H1 (cell line): ENCODE results near the gene C11orf54. TPM values are rescaled to one million over a fixed set of nuclear protein-coding genes. Genes with fewer than 3 reads are reported as not detected.
A peak's percentile ranks its signal among the peaks of the same experiment; 100 is the strongest.

Experiments
- CTCF ChIA-PET: fragments of 300-600 bp; sonication (Branson Sonifier 250); formaldehyde crosslinking; loops from one replicate; lab custom pipeline; 2021; ENCODE audit not compliant: partially characterized antibody; lab: Charles Lee
- POLR2A ChIA-PET: fragments of 300-600 bp; sonication (Branson Sonifier 250); formaldehyde crosslinking; loops from one replicate; lab custom pipeline; 2021; ENCODE audit warnings: inconsistent platforms; ENCODE audit not compliant: partially characterized antibody; lab: Charles Lee
- DNase-seq, 2 experiments: peaks; one replicate each; pipeline versions ENCODE4 v3.0.0 to v3.0.0-alpha.2; 2010 to 2022; ENCODE audit warnings: low spot score in 2 of 2, low read depth in 1 of 2, mixed read lengths in 1 of 2
- FAIRE-seq: peaks from 2 replicates; lab custom pipeline; 2011; peaks lifted over from hg19 to GRCh38; lab: Jason Lieb, UNC
- H2AFZ ChIP-seq: 2 replicates; pipeline ENCODE4 v1.8.1; 2012; ENCODE audit warnings: low read length, inconsistent platforms
- H2AK5ac ChIP-seq: 2 replicates; pipeline ENCODE4 v1.6.1; 2013; ENCODE audit warnings: low read depth, low read length
- H2BK120ac ChIP-seq: replicated peaks from 2 replicates; pipeline ENCODE3; 2013; ENCODE audit warnings: low read depth, low read length, inconsistent platforms
- H2BK12ac ChIP-seq: 2 replicates; pipeline ENCODE4 v1.6.1; 2013; ENCODE audit warnings: low read depth, low read length
- H2BK15ac ChIP-seq: 2 replicates; pipeline ENCODE4 v1.6.1; 2013; ENCODE audit warnings: low read length
- H2BK20ac ChIP-seq: 2 replicates; pipeline ENCODE4 v1.6.1; 2013; ENCODE audit warnings: low read length
- H2BK5ac ChIP-seq: 2 replicates; pipeline ENCODE4 v1.6.1; 2013; ENCODE audit warnings: low read depth, low read length
- H3K14ac ChIP-seq: 2 replicates; pipeline ENCODE4 v1.6.1; 2013; ENCODE audit warnings: inconsistent platforms; ENCODE audit not compliant: insufficient read length
- H3K18ac ChIP-seq: 2 replicates; pipeline ENCODE4 v1.6.1; 2013; ENCODE audit warnings: low read length; ENCODE audit errors: extremely low read depth
- H3K23ac ChIP-seq: 2 replicates; pipeline ENCODE4 v1.6.1; 2013; ENCODE audit warnings: inconsistent platforms; ENCODE audit not compliant: insufficient read length
- H3K23me2 ChIP-seq: 2 replicates; pipeline ENCODE4 v1.6.1; 2013; ENCODE audit warnings: low read depth, low read length
- H3K27ac ChIP-seq: 2 replicates; pipeline ENCODE4 v1.6.1; 2011; ENCODE audit warnings: low read depth, low read length, inconsistent platforms
- H3K27me3 ChIP-seq, 4 experiments: replicated peaks in 1 of 4; 1 replicate in 1 of 4; 2 replicates in 3 of 4; pipeline versions ENCODE4 v1.6.1 to v1.8.1; 2011 to 2013; ENCODE audit warnings: low read length in 3 of 4, mild to moderate bottlenecking in 3 of 4, inconsistent platforms in 2 of 4, mixed read lengths in 2 of 4, moderate library complexity in 1 of 4; ENCODE audit not compliant: control insufficient read depth in 3 of 4, insufficient read depth in 3 of 4; ENCODE audit errors: extremely low read depth in 1 of 4
- H3K36me3 ChIP-seq, 4 experiments: 2 replicates each; pipeline versions ENCODE4 v1.6.1 to v1.8.1; 2011 to 2013; ENCODE audit warnings: mild to moderate bottlenecking in 4 of 4, low read length in 3 of 4, moderate library complexity in 2 of 4, control low read depth in 1 of 4, inconsistent platforms in 1 of 4; ENCODE audit not compliant: insufficient read depth in 4 of 4, control insufficient read depth in 2 of 4
- H3K4ac ChIP-seq: replicated peaks from 2 replicates; pipeline ENCODE3; 2013; ENCODE audit warnings: low read length, low read depth, mixed read lengths, inconsistent platforms; ENCODE audit not compliant: insufficient read length
- H3K4me1 ChIP-seq, 4 experiments: replicated peaks in 1 of 4; 1 replicate in 1 of 4; 2 replicates in 3 of 4; pipeline versions ENCODE4 v1.6.1 to v1.8.1; 2011 to 2013; ENCODE audit warnings: low read length in 3 of 4, inconsistent platforms in 2 of 4, mixed read lengths in 1 of 4; ENCODE audit not compliant: insufficient read depth in 4 of 4, control insufficient read depth in 3 of 4
- H3K4me2 ChIP-seq, 2 experiments: 2 replicates each; pipeline versions ENCODE4 v1.6.1 to v1.8.1; 2011 to 2013; ENCODE audit warnings: low read depth in 2 of 2, low read length in 2 of 2, control low read depth in 1 of 2, inconsistent platforms in 1 of 2, mild to moderate bottlenecking in 1 of 2; ENCODE audit not compliant: insufficient read depth in 1 of 2
- H3K4me3 ChIP-seq, 4 experiments: fragments of 200-600, 300-600 bp in 1 of 4; sonication (generic), shearing (Covaris generic), sonication (Bioruptor Twin) in 1 of 4; 2 replicates each; pipeline versions ENCODE4 v1.5.1 to v1.8.1; 2011 to 2016; ENCODE audit warnings: low read length in 4 of 4, low read depth in 3 of 4, control low read depth in 2 of 4, inconsistent platforms in 2 of 4, mild to moderate bottlenecking in 2 of 4, mixed read lengths in 1 of 4, moderate library complexity in 1 of 4; ENCODE audit not compliant: insufficient read depth in 2 of 4; ENCODE audit errors: extremely low read depth in 1 of 4
- H3K56ac ChIP-seq: replicated peaks from 2 replicates; pipeline ENCODE3; 2013; ENCODE audit warnings: low read depth, mild to moderate bottlenecking, mixed read lengths, low read length, inconsistent platforms; ENCODE audit not compliant: insufficient read length
- H3K79me1 ChIP-seq: 2 replicates; pipeline ENCODE4 v1.6.1; 2013; ENCODE audit warnings: low read depth, low read length, control low read depth
- H3K79me2 ChIP-seq, 2 experiments: 2 replicates each; pipeline versions ENCODE4 v1.6.1 to v1.8.1; 2012 to 2013; ENCODE audit warnings: low read length in 2 of 2, mild to moderate bottlenecking in 2 of 2, inconsistent platforms in 1 of 2; ENCODE audit not compliant: insufficient read depth in 2 of 2, control insufficient read depth in 1 of 2
- H3K9ac ChIP-seq, 4 experiments: replicated peaks in 1 of 4; 1 replicate in 1 of 4; 2 replicates in 3 of 4; pipeline versions ENCODE4 v1.6.1 to v1.8.1; 2011 to 2013; ENCODE audit warnings: low read depth in 3 of 4, low read length in 3 of 4, control low read depth in 2 of 4, mild to moderate bottlenecking in 2 of 4, moderate library complexity in 2 of 4, inconsistent platforms in 1 of 4; ENCODE audit errors: extremely low read depth in 1 of 4
- H3K9me3 ChIP-seq, 2 experiments: 2 replicates each; pipeline versions ENCODE4 v1.6.1 to v1.8.1; 2012 to 2013; ENCODE audit warnings: mild to moderate bottlenecking in 2 of 2, moderate library complexity in 2 of 2, control low read depth in 1 of 2, inconsistent platforms in 1 of 2, low read depth in 1 of 2, low read length in 1 of 2, mixed read lengths in 1 of 2; ENCODE audit not compliant: insufficient read depth in 2 of 2
- H4K20me1 ChIP-seq, 2 experiments: replicated peaks in 1 of 2; 2 replicates each; pipeline versions ENCODE3 to v1.8.1; 2011 to 2013; ENCODE audit warnings: inconsistent platforms in 2 of 2, low read length in 2 of 2, mild to moderate bottlenecking in 1 of 2; ENCODE audit not compliant: insufficient read depth in 2 of 2, control insufficient read depth in 1 of 2
- H4K5ac ChIP-seq: 2 replicates; pipeline ENCODE4 v1.6.1; 2013; ENCODE audit warnings: low read length, low read depth, mixed read lengths, inconsistent platforms; ENCODE audit not compliant: insufficient read length
- H4K8ac ChIP-seq: 2 replicates; pipeline ENCODE4 v1.8.0; 2013; ENCODE audit warnings: mild to moderate bottlenecking, moderate library complexity, low read length, inconsistent platforms; ENCODE audit not compliant: insufficient read depth; ENCODE audit errors: extremely low read depth
- H4K91ac ChIP-seq: replicated peaks from 2 replicates; pipeline ENCODE3; 2013; ENCODE audit warnings: low read length, mixed read lengths, inconsistent platforms; ENCODE audit not compliant: insufficient read length
- BACH1 ChIP-seq: IDR thresholded peaks from 2 replicates; pipeline ENCODE4 v1.6.1; 2012; ENCODE audit warnings: low read length, improper control_type of control experiment
- CREB1 ChIP-seq: IDR thresholded peaks from 2 replicates; pipeline ENCODE4 v1.6.1; 2012; ENCODE audit warnings: inconsistent platforms
- CTBP2 ChIP-seq: IDR thresholded peaks from 2 replicates; pipeline ENCODE4 v1.7.0; 2011; ENCODE audit warnings: borderline replicate concordance, mild to moderate bottlenecking, moderate library complexity, mixed read lengths, low read length; ENCODE audit not compliant: insufficient read depth, insufficient read length
- KDM1A ChIP-seq: fragments of 200-600, 300-600 bp; sonication (generic); IDR thresholded peaks from 2 replicates; pipeline ENCODE4 v1.7.1; 2016; ENCODE audit warnings: mild to moderate bottlenecking, low read length, borderline replicate concordance
- POLR2A ChIP-seq, 2 experiments: IDR thresholded peaks; 1 replicate in 1 of 2; 2 replicates in 1 of 2; pipeline ENCODE4 v1.6.1; 2011; ENCODE audit warnings: low read depth in 2 of 2, low read length in 2 of 2, mild to moderate bottlenecking in 2 of 2; ENCODE audit errors: control extremely low read depth in 1 of 2
- POLR2AphosphoS5 ChIP-seq: IDR thresholded peaks from 2 replicates; pipeline ENCODE4 v1.6.1; 2011; ENCODE audit warnings: low read depth, low read length
- RXRA ChIP-seq: IDR thresholded peaks from 2 replicates; pipeline ENCODE4 v1.6.1; 2011; ENCODE audit warnings: low read depth, mild to moderate bottlenecking, low read length, moderate library complexity; ENCODE audit not compliant: insufficient read depth
- TAF7 ChIP-seq: optimal IDR thresholded peaks from 2 replicates; pipeline ENCODE3; 2011; ENCODE audit warnings: low read depth, mild to moderate bottlenecking, inconsistent platforms, low read length, moderate library complexity, borderline replicate concordance
- TBP ChIP-seq: IDR thresholded peaks from 2 replicates; pipeline ENCODE4 v1.6.1; 2011; ENCODE audit warnings: low read depth, low read length, improper control_type of control experiment
- YY1 ChIP-seq: IDR thresholded peaks from 2 replicates; pipeline ENCODE4 v1.6.1; 2011; ENCODE audit warnings: low read depth, mild to moderate bottlenecking, low read length
- WGBS, 2 experiments: shearing (Covaris generic) in 1 of 2; methylation state at CpG; one replicate each; pipeline versions ENCODE4 v1.1.6 to v1.1.7; 2013 to 2015; ENCODE audit warnings: low lambda C conversion rate in 2 of 2, mixed read lengths in 2 of 2, inconsistent platforms in 1 of 2, low coverage in 1 of 2, missing lambda C conversion rate in 1 of 2; ENCODE audit not compliant: insufficient replicate concordance in 2 of 2, insufficient coverage in 1 of 2, insufficient read length in 1 of 2; ENCODE audit errors: extremely low coverage in 1 of 2, missing lambda C conversion rate in 1 of 2; 5-methylcytosine and 5-hydroxymethylcytosine counted together
- polyA plus RNA-seq, 7 experiments: library from polyadenylated mRNA; depleted of rRNA in 3 of 7; stranded (reverse) in 5 of 7; unstranded in 2 of 7; fragments of >200 nt in 5 of 7; fragments of 200-250 nt in 2 of 7; gene quantifications; 1 replicate in 5 of 7; 2 replicates in 1 of 7; 4 replicates in 1 of 7; pipeline versions ENCODE4 v1.2.1 to v1.2.3, GENCODE V29; 2011 to 2013; ENCODE audit warnings: missing spikeins in 2 of 7, mixed read lengths in 2 of 7
- total RNA-seq: library from RNA; stranded (reverse); fragmentation: NEBNext Ultra II Directional; extraction: Animal tissue kit (Norgen Biotek cat#: 25700); gene quantifications from 2 replicates; pipeline ENCODE4 v1.2.1, GENCODE V29; 2021
- TF ChIP-seq, protein P1 (sequence below): IDR thresholded peaks from 2 replicates; pipeline ENCODE4 v1.6.1; 2012; ENCODE audit warnings: inconsistent platforms

Gene C11orf54
- total and polyA plus RNA-seq, 2 of the 8 experiments (the other 6 are each of a cell fraction or from before 2014, with no cell fraction given) = 14.7 to 24.5 TPM

DNA sequence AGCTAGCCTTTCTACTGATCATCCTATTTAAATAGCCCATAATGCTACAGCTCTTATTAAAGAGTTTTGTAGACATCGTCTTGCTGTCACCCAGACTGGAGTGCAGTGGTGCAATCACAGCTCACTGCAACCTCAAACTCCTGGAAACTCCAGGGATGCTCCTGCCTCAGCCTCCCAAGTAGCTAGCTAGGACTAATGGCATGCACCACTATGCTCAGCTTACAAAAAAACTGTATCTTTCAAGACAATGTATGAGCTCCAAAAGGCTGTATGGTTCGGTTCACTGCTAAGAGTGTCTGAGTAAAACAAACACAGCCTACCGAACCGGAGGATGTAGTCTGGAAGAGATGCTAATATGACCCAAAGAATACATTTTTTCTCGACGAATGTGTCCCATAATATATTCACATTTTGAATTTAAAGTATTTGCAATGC lies 2.8 kb upstream of the C11orf54 start:
- Histone ChIP-seq H2BK5ac (no peak overlapping the region), H3K18ac (no peak overlapping the region), H3K4me3 (peak overlapping the region; percentile 91 to 100 (median 98); a peak in 7 of 8 replicates), H3K27me3 (no peaks in the 10 kb centered on the region), H3K4me2 (peak overlapping the region; percentile 69 to 96), H2BK15ac (no peak overlapping the region), H2BK20ac (no peak overlapping the region), H3K9me3 (no peaks in the 10 kb centered on the region), H3K36me3 (peaks cover 37 to 69% (median 59%) of the 10 kb centered on the region in 4 experiments), H4K5ac (no peak overlapping the region), H3K4me1 (peaks cover 0 to 9% (median 5%) of the 10 kb centered on the region in 4 experiments; a peak in 5 of 7 replicates), H3K56ac (no peak overlapping the region), H3K79me1 (no peaks in the 10 kb centered on the region; the same call in 1 of the 2 replicates), H3K14ac (no peak overlapping the region), H4K8ac (no peak overlapping the region), H4K20me1 (peaks cover 11 to 12% of the 10 kb centered on the region in 2 experiments), H3K23ac (no peak overlapping the region), H2AK5ac (no peak overlapping the region), H3K79me2 (peaks cover 18 to 82% of the 10 kb centered on the region in 2 experiments), H3K27ac (no peak overlapping the region), H2AFZ (no peak overlapping the region), H3K23me2 (no peaks in the 10 kb centered on the region; the same call in 1 of the 2 replicates), H4K91ac (no peak overlapping the region), H2BK120ac (no peak overlapping the region), H3K9ac (peak overlapping the region in 2 of 4 experiments; percentile 2 to 35; a peak in 4 of 7 replicates), H2BK12ac (no peak overlapping the region), H3K4ac (no peak overlapping the region)
- WGBS, 2 experiments = 80% methylated on average over 6 of the region's 6 CpGs; no CpG with 5 or more reads in 1 of the 2 experiments
- ChIA-PET POLR2A (interaction anchor here (0.6 to 16.4 kb wide), 9 partner anchors 13 to 609 kb away, joined by 3 to 495 read pairs (median 36); partner anchors contain the start of gene MED17), CTCF (interaction anchor here (0.9 to 1.8 kb wide), 3 partner anchors 9 to 45 kb away, joined by 3 to 5 read pairs (median 3); partner anchors contain the start of gene MED17)
- DNase-seq = no peak
- TF ChIP-seq TBP (no peak), RXRA (no peak), CREB1 (no peak), YY1 (no peak), TAF7 (peak; percentile 52), POLR2A (IDR thresholded peaks at IDR 0.05; ENCODE audit: control extremely low read depth in 1 of 2, low read depth in 2 of 2, low read length in 2 of 2) (peak; percentile 13 to 71), POLR2AphosphoS5 (0 out of 2 replicates have a peak, but pooled peaks have one; percentile 62), CTBP2 (no peak), KDM1A (no peak), BACH1 (no peak)
- TF ChIP-seq, protein P1, sequence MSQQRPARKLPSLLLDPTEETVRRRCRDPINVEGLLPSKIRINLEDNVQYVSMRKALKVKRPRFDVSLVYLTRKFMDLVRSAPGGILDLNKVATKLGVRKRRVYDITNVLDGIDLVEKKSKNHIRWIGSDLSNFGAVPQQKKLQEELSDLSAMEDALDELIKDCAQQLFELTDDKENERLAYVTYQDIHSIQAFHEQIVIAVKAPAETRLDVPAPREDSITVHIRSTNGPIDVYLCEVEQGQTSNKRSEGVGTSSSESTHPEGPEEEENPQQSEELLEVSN = no peak
- no peak for FAIRE-seq
